Testis (tissue), 3 donors: ENCODE data around the gene CACNA2D4. TPM values are rescaled to one million over a fixed set of nuclear protein-coding genes. Genes with fewer than 3 reads are reported as not detected.

Experiments
- DNase-seq: peaks from one replicate; pipeline ENCODE4 v3.0.0-alpha.2; 2019
- H3K27ac ChIP-seq, 2 donors: fragments of 200-600 bp; sonication (generic); one replicate each; pipeline ENCODE4 v1.5.1; 2019
- H3K27me3 ChIP-seq: fragments of 200-600 bp; sonication (generic); one replicate; pipeline ENCODE4 v1.5.1; 2019
- H3K36me3 ChIP-seq: fragments of 200-600 bp; sonication (generic); one replicate; pipeline ENCODE4 v1.5.1; 2017; ENCODE audit warnings: low read depth; ENCODE audit errors: missing control alignments
- H3K4me1 ChIP-seq: fragments of 200-600 bp; sonication (generic); one replicate; pipeline ENCODE4 v1.5.1; 2019
- H3K4me3 ChIP-seq, 2 donors: fragments of 200-600 bp; sonication (generic); one replicate each; pipeline ENCODE4 v1.5.1; 2017 to 2019
- H3K9me3 ChIP-seq: fragments of 200-600 bp; sonication (generic); one replicate; pipeline ENCODE4 v1.5.1; 2017
- POLR2A ChIP-seq: fragments of 450-650 bp; IDR thresholded peaks from one replicate; pipeline ENCODE4 v1.6.1; 2017; ENCODE audit warnings: antibody characterized with exemption, mild to moderate bottlenecking, moderate library complexity
- WGBS, 2 donors: methylation state at CpG; one replicate each; pipeline ENCODE4 v1.1.5; 2018; 5-methylcytosine and 5-hydroxymethylcytosine counted together
- intact Hi-C: fragments of 100-400 bp; cut with DNase I; formaldehyde crosslinking; loops from one replicate; pipeline ENCODE4 v1.15.1; 2023; ENCODE audit warnings: low total_unique reads
- polyA plus RNA-seq: library from polyadenylated mRNA; stranded (reverse); fragments of 350-450 nt; fragmentation: Illumina TruSeq; extraction: RNeasy Lipid Tissue Mini Kit (QIAGEN cat#74804); gene quantifications from one replicate; pipeline ENCODE4 v1.2.3, GENCODE V29; 2014; ENCODE audit warnings: low read depth, low replicate concordance; ENCODE audit not compliant: insufficient read depth
- total RNA-seq, 2 donors: library from RNA; depleted of rRNA; stranded (reverse); fragments of >200 nt; gene quantifications; one replicate each; pipeline ENCODE4 v1.2.3, GENCODE V29; 2016
- TF ChIP-seq, protein P1 (sequence below), 3 experiments: fragments of 450-650 bp in 2 of 3; fragments of 200-600 bp in 1 of 3; sonication (generic) in 1 of 3; IDR thresholded peaks; one replicate each; pipeline ENCODE4 v1.5.1; 2016 to 2019; ENCODE audit warnings: antibody characterized with exemption in 3 of 3, mild to moderate bottlenecking in 2 of 3, moderate library complexity in 1 of 3

The CACNA2D4 gene
- total and polyA plus RNA-seq, 3 donors from 2014 or later: 10.8 to 18.3 (median 15.8) TPM

GRCh38 chr12:1828856-1829255 is 89.6 kb downstream of the CACNA2D4 start:
- intact Hi-C loops: no loop called here
- DNase-seq: no peak
- Histone ChIP-seq H3K36me3 (no peaks in the 10 kb centered on the region), H3K27me3 (no peaks in the 10 kb centered on the region), H3K4me1 (no peaks in the 10 kb centered on the region), H3K4me3 (no peak overlapping the region), H3K9me3 (no peaks in the 10 kb centered on the region), H3K27ac (no peak overlapping the region)
- TF ChIP-seq, protein P1, sequence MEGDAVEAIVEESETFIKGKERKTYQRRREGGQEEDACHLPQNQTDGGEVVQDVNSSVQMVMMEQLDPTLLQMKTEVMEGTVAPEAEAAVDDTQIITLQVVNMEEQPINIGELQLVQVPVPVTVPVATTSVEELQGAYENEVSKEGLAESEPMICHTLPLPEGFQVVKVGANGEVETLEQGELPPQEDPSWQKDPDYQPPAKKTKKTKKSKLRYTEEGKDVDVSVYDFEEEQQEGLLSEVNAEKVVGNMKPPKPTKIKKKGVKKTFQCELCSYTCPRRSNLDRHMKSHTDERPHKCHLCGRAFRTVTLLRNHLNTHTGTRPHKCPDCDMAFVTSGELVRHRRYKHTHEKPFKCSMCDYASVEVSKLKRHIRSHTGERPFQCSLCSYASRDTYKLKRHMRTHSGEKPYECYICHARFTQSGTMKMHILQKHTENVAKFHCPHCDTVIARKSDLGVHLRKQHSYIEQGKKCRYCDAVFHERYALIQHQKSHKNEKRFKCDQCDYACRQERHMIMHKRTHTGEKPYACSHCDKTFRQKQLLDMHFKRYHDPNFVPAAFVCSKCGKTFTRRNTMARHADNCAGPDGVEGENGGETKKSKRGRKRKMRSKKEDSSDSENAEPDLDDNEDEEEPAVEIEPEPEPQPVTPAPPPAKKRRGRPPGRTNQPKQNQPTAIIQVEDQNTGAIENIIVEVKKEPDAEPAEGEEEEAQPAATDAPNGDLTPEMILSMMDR (IDR thresholded peaks at IDR 0.05): no peak
- TF ChIP-seq POLR2A: no peak
- WGBS, 2 donors: 83 to 89% methylated on average over 16 of the region's 16 CpGs

DNA sequence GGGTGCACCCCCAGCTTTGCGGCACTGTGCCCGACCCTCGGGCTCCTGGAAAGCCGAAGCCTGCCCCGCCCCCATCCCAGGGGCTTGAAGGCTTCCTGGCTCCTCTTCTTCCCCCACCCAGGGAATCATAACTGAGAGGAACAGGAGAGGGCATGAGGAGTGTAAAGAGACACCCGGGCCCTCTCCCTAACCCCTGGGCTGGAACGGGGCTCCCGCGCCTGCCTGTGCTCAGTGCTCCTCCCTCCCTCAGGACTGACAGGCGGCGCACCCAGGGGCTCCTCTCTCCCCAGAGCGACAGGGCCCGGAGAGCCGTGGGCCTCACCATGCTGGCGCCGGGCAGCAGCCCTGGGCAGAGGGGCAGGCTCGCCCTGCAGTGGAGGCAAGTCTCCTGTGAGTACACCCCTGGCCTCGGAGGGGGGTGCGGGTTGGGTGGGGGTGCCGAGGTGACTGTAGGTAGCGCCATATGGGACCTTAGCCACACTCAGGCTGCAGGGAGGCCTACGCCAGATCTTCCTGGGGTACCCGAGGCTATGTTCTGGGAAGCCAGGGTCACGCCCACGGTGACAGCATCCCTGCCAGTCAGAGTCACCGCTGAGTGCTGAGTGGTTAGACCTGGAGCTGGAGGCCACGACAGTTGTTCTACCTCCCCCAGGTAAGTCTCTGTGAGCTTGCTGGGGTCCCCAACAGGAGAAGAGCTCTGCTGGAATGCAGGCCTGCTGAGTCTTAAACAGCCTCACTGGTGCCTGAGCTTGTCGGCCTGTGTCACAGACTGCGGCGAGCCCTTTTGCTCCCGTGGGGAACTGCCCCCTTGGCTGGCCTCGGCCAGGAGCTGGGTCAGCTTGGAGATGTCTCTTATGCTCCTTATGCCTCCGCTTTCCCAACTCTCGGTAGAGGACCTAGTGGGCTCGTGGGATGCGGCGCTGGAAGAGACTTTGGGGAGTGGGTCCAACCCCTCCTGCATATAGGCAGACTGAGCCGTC is 90.3 kb downstream of the CACNA2D4 start:
- no peaks in the 10 kb centered on the region for H3K36me3 ChIP-seq
- no peaks in the 10 kb centered on the region for H3K9me3 ChIP-seq
- TF ChIP-seq, protein P1 (IDR thresholded peaks at IDR 0.05): no peak
- no peak for TF ChIP-seq POLR2A
- no peaks in the 10 kb centered on the region for H3K27me3 ChIP-seq
- H3K4me1 ChIP-seq: no peaks in the 10 kb centered on the region
- no peak for DNase-seq
- no peak overlapping the region for H3K4me3 ChIP-seq
- intact Hi-C loops: no loop called here
- H3K27ac ChIP-seq: no peak overlapping the region
- WGBS, 2 donors: 80 to 82% methylated on average over 23 to 30 of the region's 38 CpGs

DNA sequence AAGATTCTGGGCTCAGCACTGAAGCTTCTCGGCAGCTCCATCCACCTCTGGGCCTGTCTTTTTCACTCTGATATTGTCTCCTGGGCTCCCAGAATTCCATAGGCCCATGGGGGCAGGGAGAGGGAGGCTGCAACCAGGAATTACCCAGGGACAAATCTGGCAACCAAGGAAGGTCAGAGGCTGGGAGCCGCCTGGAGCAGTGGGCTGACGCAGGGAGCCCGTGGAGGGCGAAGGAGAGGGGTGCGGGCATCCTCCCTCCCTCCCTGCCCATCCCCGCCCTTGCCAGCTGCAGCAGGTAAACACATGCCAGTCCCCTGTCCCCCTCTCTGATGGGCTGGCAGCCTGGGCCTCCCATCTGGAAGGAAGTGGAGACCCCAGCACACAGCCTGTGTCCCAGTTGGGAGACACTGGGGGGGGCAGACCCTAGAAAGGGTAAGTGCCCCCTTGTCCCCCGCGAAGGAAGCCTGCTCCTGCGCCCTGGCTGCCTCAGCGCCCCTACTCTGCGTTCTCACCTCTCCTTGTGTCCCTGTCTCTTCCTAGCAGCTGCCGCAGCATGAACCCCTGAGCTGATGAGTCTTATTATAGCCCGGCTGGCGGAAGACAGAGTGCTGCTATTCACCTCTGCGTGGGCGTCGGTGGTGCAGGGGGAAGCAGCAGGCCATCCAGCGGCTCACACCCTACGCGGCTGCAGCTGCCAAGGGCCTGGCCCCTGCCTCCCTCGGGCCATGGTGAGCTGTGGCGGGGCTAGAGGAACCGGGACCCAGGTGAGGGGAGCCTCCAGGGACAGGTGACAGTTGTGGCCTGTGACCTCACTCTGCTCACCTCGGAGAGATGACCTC is 91.4 kb downstream of the CACNA2D4 start:
- Histone ChIP-seq H3K27ac (no peak overlapping the region), H3K4me3 (no peak overlapping the region), H3K9me3 (no peaks in the 10 kb centered on the region), H3K36me3 (no peaks in the 10 kb centered on the region), H3K27me3 (no peaks in the 10 kb centered on the region), H3K4me1 (no peaks in the 10 kb centered on the region)
- TF ChIP-seq POLR2A: no peak
- TF ChIP-seq, protein P1 (IDR thresholded peaks at IDR 0.05): no peak
- no peak for DNase-seq
- 60 to 77% methylated on average over 21 to 25 of the region's 25 CpGs for WGBS, 2 donors
- intact Hi-C loops: no loop called here

GRCh38 chr12:1826401-1826800 is 92.1 kb downstream of the CACNA2D4 start:
- H3K27ac ChIP-seq: no peak overlapping the region
- no peaks in the 10 kb centered on the region for H3K27me3 ChIP-seq
- intact Hi-C loops: no loop called here
- H3K4me1 ChIP-seq: no peaks in the 10 kb centered on the region
- no peak overlapping the region for H3K4me3 ChIP-seq
- DNase-seq: no peak
- TF ChIP-seq, protein P1 (IDR thresholded peaks at IDR 0.05): no peak
- TF ChIP-seq POLR2A: no peak
- no peaks in the 10 kb centered on the region for H3K36me3 ChIP-seq
- no peaks in the 10 kb centered on the region for H3K9me3 ChIP-seq
- 73% methylated on average over 15 of the region's 15 CpGs; no CpG with 5 or more reads in 1 of the 2 donors for WGBS, 2 donors
